Amniotic epithelial cell (primary cell): ENCODE data around the gene R3HCC1L.

Experiments
- DNase-seq: peaks from one replicate; pipeline ENCODE4 v3.0.0-alpha.2; 2010; ENCODE audit warnings: low read depth

Gene R3HCC1L

DNA sequence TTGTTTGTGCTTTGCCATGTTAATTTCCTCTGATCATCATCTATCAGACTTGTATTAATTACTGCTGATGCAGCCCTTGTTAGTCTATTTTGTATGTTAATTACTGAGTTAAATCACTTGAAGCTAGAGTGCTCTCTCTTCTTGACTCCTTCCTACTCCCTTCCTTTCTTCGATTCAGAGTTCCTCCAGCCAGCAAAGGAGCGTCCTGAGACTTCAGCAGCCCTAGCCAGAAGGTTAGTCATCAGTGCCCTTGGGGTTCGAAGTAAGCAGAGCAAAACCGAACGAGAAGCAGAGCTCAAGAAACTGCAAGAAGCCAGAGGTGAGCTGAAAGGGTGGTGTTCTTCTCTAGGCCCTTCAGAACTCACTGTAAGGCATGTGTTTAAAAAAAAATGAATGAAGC, 101.4 kb downstream of the R3HCC1L start:
- no peak for DNase-seq

- DNase-seq: no peak
These were observed 102.4 kb downstream of the R3HCC1L start for GRCh38 chr10:98236862-98237261.

DNA sequence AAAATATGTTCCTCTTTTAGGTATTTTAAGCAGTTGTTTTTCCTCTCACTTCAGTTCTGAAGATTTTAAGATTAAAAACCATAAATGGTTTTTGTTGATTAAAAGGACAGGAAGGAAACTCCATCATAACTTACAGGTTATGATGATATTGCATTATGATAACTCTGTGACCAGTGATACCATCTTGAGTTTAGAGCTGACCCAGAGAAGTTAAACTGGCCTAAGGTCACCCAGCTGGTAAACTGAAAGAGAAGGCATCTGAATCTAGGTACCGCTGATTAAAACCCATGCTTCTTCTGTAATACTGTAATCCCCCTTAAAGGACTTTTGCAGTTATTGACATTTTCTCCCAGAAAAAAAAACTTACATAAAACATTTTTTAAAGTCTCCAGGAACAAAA, 103.9 kb downstream of the R3HCC1L start:
- DNase-seq: no peak

- DNase-seq: no peak
These were observed 106.1 kb downstream of the R3HCC1L start for GRCh38 chr10:98240524-98240923.

- DNase-seq: peak; percentile 49
These were observed 108.4 kb downstream of the R3HCC1L start for GRCh38 chr10:98242823-98243222.

DNA sequence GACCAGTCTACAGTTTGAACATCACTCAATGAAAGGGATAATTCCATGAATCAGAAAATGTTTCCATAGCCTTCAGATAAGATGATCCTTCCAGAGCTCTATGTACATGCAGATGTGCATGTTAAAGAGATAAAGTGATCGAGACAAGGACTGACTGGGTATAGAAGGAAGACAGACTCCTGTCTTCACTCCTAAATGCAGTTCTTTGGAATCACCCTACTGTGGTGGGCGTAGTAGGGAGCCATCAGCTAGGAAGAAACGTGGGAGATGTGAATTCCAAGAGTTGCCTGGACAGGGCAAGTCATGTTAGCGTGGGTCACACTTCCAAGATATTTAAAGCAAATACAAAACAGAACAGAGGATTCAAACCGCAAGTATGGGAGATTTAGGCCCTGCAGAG, 109.7 kb downstream of the R3HCC1L start:
- no peak for DNase-seq

DNA sequence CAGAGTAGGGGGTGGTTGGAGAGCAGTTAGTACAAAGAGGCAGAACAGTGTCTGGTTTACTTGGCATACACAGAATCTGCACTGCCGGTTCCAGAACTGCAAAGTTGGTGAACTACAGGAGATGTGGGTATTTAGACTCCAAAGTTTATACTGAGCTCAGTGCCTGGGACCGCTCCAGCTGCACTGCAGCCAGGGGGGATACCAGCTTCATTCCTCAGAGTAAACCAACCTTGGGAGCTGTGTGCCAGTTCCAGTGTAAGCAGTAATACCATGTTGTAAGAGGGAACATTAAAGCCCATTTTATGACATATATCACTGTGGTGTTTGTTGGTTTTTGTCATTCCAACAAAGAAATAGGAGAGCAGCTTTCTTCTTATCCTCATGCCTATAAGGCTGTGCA, 110.1 kb downstream of the R3HCC1L start:
- DNase-seq: no peak

DNA sequence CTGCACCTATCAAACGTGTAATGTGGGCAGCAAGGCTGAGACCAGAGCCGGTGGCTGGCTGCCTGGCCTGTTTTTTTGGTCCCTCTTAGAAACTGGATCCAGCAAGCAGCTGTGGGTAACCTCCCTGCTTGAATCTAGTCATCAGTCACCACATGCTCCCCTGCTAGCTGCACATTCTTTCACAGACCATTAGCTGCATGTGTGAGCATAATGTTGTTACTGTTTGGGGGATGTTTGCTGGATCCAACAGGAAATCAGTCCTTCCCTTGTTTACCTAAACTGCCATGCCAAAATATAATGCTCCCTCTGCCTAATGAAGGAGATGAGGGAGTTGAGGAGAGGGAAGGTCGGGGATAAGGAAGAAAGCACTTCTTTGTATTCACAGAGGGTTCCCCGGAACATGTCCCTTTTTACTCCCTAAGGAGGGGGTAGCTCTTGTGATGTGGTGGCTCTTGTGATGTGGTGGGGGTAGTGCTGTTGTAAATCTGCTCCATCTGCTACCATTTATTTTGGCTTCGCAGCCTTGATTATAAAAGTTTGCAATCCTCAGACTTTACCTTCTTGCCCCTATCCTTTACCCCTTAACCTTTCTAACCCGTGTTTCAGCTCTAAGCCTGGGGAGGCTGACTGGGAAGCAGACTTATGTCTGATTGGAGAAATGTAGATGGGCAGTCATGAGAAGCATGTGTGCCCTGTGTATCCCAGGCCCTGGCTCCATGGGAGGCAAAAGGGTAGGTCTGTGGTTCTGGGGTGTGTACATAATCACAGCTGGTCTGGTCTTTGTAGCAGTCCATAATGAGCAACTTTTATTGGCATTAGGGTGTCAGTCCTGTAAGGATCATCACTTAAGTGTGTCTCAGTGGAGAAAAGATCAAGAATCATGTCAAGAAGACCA, 112.7 kb downstream of the R3HCC1L start:
- no peak for DNase-seq

DNA sequence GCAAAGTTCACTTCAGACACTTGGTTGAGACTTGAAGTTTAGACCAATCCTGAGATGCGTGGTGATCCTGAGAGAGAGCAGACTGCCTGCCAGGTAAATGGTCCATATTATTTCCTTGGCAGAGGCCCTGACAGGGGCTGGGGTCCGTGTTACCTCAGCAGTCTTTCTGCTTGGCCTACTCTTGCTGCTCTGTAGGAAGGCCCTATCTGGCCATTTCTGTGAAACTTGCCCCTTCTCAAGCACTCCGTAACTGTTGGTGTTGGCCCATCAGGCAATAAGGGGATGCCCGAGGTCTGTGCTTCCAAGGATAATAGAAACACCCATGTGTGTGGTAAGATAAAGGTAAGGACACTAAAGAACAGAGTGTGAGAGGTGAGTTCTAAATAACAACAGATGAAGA, 113.6 kb downstream of the R3HCC1L start:
- no peak for DNase-seq

DNA sequence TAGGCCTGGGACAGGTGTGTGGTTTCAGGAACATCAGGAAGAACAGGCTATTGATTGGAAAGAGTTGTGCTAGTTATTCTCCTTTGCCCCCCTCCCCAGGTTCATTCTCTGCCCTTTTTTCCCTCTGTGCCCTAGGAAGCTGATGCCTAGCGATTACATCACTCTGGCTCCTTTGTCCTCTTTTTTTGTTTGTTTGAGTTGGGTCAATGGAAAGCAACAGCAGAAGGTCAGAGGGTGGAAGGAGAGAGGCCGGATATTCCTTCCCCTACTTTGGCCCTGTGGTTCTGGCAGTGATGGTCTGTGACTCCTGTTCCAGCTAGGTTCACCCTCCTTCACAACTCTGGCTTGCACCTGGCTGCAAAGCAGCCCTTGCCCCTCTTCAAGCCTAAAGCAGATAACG, 114.7 kb downstream of the R3HCC1L start:
- DNase-seq: no peak

DNA sequence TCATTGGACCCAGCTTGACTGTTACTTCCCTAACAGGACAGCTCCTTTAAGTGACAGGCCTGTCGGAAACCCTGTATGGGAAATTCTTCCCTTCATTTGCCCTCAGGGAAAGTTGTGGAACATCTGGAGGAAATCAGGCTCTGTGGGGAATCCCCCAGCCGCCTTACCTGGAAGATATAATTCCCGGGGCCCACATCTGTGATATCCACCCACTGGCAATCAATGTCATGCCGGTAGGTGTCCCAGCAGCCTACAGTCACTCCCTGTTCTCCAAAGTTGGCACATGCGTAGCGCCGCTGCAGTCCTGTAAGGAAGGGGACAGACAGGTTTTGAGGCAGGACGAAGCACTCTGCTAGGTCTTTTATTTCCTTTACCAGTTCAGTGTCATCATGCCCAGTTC, 116.9 kb downstream of the R3HCC1L start:
- no peak for DNase-seq

GRCh38 chr10:98252464-98252863, 118.0 kb downstream of the R3HCC1L start:
- no peak for DNase-seq

GRCh38 chr10:98253499-98253898, 119.0 kb downstream of the R3HCC1L start:
- no peak for DNase-seq

- no peak for DNase-seq
These were observed 119.9 kb downstream of the R3HCC1L start for GRCh38 chr10:98254234-98254974.

GRCh38 chr10:98255146-98255877, 120.9 kb downstream of the R3HCC1L start:
- DNase-seq: no peak

GRCh38 chr10:98256692-98257091, 122.2 kb downstream of the R3HCC1L start:
- no peak for DNase-seq

- DNase-seq: no peak
These were observed 122.7 kb downstream of the R3HCC1L start for GRCh38 chr10:98257198-98257597.

- no peak for DNase-seq
These were observed 123.5 kb downstream of the R3HCC1L start for GRCh38 chr10:98257961-98258360.

- DNase-seq: no peak
These were observed 124.4 kb downstream of the R3HCC1L start for GRCh38 chr10:98258683-98259454.

GRCh38 chr10:98259606-98260315, 125.3 kb downstream of the R3HCC1L start:
- no peak for DNase-seq

GRCh38 chr10:98260350-98260749, 125.9 kb downstream of the R3HCC1L start:
- no peak for DNase-seq
